HPDE6-E6E7 (cell line): ENCODE results near the gene ASCC1.
"Not testable (repeated sequence)": the region's sequence is repeated elsewhere in the genome, so short reads cannot be mapped to it uniquely, and the experiment has no call there.

Experiments
- DNase-seq: peaks from one replicate; pipeline ENCODE4 v3.0.0; 2011; ENCODE audit warnings: missing footprints; ENCODE audit errors: extremely low spot score

ASCC1 gene

DNA sequence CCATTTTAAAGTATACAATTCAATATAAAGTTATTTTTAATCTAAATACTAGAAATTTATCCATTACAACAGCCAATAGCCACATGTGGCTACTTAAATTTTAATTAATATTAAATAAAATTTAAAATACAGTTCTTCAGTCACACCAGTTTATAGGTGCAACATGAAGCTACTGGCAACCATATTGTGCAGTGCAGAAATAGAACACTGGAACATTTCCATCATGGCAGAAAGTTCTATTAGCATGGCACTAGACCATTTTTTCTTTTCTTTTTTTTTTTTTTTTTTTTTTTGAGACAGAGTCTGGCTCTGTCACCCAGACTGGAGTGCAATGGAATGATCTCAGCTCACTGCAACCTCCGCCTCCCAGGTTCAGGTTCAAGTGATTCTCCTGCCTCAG, 5.2 kb upstream of the ASCC1 start:
- no peak for DNase-seq

- no peak for DNase-seq
Observed at GRCh38 chr10:72220637-72221036, 4.6 kb upstream of the ASCC1 start.

DNA sequence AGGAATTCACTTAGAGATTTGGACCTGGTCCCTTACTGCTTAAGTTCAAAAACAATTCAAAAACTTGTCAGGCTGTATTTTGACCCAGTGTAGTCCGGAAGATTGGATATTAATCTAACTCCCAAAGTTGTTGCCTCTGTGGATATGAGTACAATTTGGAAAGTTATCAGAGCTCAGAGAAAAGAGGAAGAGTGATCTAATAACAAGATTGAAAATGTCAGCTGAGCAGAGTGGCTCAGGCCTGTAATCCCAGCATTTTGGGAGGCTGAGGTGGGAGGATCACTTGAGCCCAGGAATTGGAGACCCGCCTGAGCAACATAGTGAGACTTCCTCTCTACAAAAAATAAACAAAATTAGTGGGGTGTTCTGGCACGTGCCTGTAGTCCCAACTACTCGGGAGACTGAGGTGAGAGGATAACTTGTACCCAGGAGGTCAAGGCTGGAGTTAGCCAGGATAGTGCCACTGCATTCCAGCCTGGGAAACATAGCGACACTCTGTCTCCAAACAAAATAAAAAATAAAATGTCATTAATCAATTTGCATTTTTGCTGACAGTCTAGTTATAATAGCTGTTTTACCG, 3.2 kb upstream of the ASCC1 start:
- DNase-seq: no peak

GRCh38 chr10:72218726-72219125, 2.6 kb upstream of the ASCC1 start:
- no peak for DNase-seq

DNA sequence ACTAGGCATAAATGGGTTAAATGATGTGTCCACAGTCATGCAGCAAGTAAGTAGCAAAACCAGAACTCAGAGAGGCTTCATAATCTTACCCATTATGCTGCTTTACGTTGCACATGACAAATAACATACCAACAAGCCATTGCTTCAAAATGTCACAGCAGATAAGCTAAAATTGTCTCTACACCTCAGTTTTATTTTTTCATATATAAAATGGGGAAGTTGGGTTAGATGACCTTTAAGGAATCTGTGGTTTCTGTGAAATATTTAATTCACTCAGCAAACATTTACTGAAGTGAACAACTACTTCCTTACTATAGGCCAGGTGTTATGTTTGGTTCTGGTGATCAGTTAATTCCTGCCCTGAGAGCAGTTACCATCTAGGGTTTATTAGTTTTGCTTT, 2.2 kb upstream of the ASCC1 start:
- DNase-seq: no peak

- DNase-seq: not testable (repeated sequence)
Observed at GRCh38 chr10:72211832-72212231, 4.2 kb downstream of the ASCC1 start.

GRCh38 chr10:72211381-72211780, 4.7 kb downstream of the ASCC1 start:
- DNase-seq: not testable (repeated sequence)

GRCh38 chr10:72208526-72208925, 7.5 kb downstream of the ASCC1 start:
- DNase-seq: not testable (repeated sequence)

DNA sequence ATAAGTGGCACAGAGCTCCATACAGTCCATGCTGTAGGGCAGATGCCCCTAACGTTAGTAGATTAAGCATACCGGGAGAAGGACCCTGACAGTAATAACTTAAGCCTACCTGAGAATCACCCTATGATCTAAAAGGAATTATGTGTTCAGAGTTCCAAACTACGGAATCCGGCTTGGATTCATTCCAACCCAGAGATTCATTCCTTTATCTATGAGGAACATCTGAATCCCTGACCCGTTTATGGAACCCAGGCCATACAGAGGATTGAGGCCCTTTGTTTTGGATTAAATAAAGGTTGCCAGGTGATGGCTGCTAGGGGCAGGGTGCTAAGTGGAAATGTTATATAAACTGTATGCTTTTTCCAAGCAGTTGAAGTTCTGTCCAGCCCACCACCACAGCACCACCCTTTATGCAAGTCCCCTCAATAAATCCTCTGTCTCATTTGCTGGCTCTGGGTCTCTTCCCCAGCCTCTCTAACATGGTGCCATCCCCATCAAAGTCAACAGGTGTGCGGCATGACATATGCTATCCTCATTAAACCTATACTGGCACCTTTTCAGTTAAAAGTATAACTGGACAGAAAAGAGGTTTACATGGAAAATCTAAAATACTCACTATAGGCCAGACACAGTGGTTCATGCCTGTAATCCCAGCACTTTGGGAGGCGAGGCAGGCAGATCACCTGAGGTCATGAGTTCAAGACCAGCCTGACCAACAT, 9.4 kb downstream of the ASCC1 start:
- DNase-seq: no peak

- no peak for DNase-seq
Observed at GRCh38 chr10:72204724-72205123, 11.4 kb downstream of the ASCC1 start.

DNA sequence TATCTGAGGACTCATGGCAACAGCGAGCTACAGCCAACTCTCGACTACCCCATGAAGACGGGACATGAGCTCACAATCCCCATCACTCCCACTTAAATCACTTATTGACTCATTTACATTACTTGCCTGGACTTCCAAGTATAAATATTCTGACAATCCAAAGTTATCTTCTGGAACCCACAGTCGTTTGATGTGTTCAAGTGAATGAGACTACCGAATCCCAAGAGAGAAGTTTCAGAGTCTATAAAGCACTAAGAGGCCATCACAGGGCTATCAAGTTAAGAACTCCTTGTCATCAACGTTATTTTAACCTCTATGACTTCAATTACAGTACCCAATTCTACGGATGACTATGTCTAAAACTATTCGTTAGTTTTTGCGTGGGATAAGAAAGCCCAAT, 11.8 kb downstream of the ASCC1 start:
- no peak for DNase-seq

DNA sequence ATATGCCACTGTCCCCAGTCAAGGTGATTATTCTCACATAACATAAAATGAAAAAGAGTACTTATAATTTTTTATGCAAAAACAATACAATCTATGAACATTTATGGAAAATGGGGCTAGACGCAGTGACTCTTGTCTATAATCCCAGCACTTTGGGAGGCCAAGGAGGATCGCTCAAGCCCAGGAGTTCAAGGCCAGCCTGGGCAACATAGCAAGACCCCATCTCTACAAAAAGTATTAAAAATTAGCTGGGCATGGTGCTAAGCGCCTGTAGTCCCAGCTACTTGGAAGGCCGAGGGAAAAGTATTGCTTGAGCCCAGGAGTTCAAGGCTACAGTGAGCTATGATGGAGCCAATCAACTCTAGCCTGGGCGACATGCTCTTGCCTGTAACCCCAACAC, 14.8 kb downstream of the ASCC1 start:
- DNase-seq: no peak

- DNase-seq: no peak
Observed at GRCh38 chr10:72200883-72201282, 15.2 kb downstream of the ASCC1 start.

DNA sequence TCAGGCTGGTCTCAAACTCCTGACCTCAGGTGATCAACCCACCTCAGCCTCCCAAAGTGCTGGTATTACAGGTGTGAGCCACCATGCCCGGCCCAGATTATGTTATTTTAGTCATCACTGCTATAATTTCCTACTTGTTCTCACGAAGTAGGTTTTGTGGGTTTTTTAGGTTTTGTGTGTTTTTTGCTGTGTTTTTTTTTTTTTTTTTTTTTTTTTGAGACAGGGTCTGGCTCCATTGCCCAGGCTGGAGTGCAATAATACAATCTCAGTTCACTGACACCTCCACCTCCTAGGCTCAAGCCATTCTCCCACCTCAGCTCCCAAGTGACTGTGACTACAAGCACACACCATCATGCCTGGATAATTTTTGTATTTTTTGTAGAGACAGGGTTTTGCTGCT, 21.1 kb downstream of the ASCC1 start:
- DNase-seq: no peak

- DNase-seq: no peak
Observed at GRCh38 chr10:72186982-72187330, 29.1 kb downstream of the ASCC1 start.

GRCh38 chr10:72186258-72186981, 29.7 kb downstream of the ASCC1 start:
- DNase-seq: no peak

- DNase-seq: no peak
Observed at GRCh38 chr10:72184156-72184555, 31.9 kb downstream of the ASCC1 start.

GRCh38 chr10:72177454-72177853, 38.6 kb downstream of the ASCC1 start:
- DNase-seq: no peak

GRCh38 chr10:72176701-72177100, 39.4 kb downstream of the ASCC1 start:
- DNase-seq: no peak

DNA sequence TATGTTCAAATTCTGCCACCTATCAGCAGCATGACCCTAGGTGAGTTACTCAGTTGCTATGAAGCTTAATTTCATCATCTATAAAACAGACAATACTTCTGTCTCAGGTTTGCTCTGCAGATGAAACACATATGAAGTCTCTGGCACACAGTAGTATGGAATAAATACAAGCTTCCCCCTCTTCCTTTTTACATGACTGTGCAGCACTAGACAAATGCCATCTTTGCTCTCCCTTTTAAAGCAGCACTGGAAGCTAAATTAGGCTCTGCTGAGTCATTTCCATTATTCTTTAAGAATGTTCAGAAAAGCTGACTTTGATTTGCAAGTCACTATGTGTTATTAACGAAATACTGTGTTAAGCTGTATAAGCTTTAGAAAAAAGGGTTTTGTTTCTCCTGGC, 40.9 kb downstream of the ASCC1 start:
- no peak for DNase-seq

GRCh38 chr10:72174297-72174662, 41.8 kb downstream of the ASCC1 start:
- no peak for DNase-seq

GRCh38 chr10:72173619-72174296, 42.3 kb downstream of the ASCC1 start:
- no peak for DNase-seq

DNA sequence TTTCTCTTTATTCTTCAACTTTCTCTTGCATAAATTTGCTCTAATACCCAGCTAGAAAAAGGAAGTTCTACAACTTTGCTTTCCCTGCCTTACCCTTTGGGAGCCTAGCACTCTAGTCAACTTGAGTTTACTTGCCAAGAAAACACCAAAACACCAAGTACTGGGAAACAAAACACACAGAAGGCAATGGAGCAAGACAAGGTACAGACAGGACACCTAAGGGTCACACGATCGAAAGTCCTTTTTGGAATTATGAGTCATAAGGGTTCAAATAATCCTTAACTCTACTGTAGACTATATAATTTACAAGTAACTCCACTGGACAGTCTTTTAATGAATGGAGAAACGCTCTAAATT, 42.8 kb downstream of the ASCC1 start:
- no peak for DNase-seq
